Endometrial microvascular endothelial cells (primary cell): ENCODE measurements around the gene WIPF2. TPM values are rescaled to one million over a fixed set of nuclear protein-coding genes. Genes with fewer than 3 reads are reported as not detected.

Source experiments
- in situ Hi-C: cut with HindIII; loops from 2 replicates; pipeline ENCODE4 v1.10.0; 2017; ENCODE audit warnings: low sequenced_read_pairs, low pct_unique_long_range_greater_than_20kb; ENCODE audit errors: inconsistent ontology term
- total RNA-seq: library from RNA; depleted of rRNA; stranded (reverse); fragments of >200 nt; gene quantifications from one replicate; pipeline ENCODE4 v1.2.3, GENCODE V29; 2015; ENCODE audit errors: inconsistent ontology term

The WIPF2 gene, protein sequence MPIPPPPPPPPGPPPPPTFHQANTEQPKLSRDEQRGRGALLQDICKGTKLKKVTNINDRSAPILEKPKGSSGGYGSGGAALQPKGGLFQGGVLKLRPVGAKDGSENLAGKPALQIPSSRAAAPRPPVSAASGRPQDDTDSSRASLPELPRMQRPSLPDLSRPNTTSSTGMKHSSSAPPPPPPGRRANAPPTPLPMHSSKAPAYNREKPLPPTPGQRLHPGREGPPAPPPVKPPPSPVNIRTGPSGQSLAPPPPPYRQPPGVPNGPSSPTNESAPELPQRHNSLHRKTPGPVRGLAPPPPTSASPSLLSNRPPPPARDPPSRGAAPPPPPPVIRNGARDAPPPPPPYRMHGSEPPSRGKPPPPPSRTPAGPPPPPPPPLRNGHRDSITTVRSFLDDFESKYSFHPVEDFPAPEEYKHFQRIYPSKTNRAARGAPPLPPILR
- total RNA-seq = 7.3 TPM

DNA sequence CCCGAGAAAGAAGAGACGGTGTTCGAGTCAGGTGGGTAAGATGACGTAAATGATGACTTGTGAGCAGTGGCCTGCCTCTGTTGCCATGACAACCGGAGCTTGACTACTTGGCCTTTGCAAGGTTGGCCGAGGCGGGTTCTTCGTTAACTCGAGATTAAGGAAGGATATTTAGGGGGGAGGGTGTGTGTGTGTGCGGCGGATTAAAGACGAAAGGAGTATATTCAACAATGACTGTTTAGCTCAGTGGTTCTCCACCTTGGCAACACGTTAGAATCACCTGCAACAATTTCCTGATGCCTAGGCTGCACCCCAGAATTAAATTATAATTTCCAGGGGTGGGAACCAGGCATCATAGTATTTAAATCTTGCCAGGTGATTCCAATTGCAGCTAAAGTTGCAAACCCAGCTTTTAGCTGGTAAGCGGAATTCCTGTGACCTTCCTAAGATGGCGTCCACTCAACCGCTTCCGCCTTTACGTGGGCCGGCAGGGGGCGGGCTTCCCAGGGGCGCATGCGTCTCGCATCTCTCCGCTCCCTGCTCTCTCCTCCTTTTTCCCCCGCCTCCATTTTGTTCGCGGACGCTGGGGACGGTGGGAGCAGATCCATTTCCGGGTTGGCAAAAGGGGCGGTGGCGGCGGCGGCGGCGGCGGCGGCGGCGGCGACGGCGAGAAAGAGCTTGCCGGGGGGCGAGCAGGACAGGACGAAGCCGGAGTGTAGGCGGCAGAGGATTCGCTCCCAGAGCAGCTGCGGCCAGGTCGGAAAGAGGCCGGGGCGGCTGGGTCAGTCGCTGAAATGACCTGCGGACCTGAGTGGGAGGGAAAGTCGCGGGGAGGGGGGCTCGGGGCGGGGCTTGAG, at the start of gene WIPF2:
Gene WIPF2, plus strand, starts transcription at position 565 of the 854 bp plus-strand sequence. CDS start 37,156 bp downstream, outside the sequence.
- in situ Hi-C loops = no loop called here

DNA sequence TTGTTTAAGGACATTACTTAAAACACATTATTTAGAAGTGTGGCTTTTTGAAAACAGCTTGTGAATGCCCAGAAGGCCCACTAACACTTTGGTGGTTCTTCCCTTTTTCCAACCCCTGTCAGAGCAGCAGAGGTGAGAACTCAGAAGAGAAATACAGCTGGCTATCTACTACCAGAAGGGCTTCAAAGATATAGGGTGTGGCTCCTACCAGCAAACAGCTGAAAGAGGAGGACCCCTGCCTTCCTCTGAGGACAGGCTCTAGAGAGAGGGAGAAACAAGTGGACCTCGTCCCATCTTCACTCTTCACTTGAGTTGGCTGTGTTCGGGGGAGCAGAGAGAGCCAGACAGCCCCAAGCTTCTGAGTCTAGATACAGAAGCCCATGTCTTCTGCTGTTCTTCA, 48.8 kb upstream of the WIPF2 start:
- in situ Hi-C loops = no loop called here

DNA sequence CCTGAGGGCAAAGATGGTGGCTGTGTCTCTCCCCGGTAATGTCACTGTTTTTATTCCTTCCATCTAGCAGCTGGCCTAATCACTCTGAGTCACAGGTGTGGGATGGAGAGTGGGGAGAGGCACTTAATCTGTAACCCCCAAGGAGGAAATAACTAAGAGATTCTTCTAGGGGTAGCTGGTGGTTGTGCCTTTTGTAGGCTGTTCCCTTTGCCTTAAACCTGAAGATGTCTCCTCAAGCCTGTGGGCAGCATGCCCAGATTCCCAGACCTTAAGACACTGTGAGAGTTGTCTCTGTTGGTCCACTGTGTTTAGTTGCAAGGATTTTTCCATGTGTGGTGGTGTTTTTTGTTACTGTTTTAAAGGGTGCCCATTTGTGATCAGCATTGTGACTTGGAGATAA, 47.4 kb upstream of the WIPF2 start:
- in situ Hi-C loops = no loop called here

DNA sequence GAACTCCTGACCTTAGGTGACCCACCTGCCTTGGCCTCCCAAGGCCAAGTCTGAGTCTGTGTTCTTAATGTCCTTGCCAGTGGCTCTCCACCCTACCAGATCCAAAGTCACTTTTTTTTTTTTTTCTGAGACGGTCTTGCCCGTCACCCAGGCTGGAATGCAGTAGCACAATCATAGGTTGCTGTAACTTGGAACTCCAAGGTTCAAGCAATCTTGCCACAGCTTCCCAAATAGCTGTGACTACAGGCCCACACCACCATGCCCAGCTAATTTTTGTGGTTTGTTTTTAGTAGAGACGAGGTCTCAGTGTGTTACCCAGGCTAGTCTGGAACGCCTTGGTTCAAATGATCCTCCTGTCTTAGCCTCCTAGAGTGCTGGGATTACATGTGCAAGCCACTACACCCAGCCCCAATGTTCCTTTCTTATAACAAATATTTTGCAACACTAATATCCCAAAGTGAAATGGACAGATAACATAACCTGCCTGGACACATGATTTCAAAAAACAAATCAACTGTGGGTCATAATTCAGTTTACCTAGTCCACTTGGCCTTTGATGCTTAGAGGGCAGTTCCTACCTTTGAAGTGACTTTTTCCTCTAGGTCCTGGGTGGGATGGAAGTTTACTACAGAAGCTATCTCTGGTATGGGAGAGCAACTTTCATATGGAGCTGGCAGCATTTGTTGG, 45.9 kb upstream of the WIPF2 start:
- in situ Hi-C loops = no loop called here

DNA sequence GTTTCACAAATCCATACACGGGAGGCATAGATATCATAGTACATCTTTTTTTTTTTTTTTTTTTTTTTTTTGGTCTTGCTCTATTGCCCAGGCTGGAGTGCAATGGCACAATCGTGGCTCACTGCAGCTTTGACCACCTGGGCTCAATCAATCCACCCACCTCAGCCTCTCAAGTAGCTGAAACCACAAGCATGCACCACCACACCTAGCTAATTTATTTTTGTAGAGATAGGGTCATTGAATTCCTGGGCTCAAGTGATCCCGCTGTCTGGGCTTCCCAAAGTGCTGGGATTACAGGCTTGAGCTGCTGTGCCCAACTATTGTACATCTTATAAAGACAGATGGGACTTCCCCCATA, 45.3 kb upstream of the WIPF2 start:
- in situ Hi-C loops = no loop called here

DNA sequence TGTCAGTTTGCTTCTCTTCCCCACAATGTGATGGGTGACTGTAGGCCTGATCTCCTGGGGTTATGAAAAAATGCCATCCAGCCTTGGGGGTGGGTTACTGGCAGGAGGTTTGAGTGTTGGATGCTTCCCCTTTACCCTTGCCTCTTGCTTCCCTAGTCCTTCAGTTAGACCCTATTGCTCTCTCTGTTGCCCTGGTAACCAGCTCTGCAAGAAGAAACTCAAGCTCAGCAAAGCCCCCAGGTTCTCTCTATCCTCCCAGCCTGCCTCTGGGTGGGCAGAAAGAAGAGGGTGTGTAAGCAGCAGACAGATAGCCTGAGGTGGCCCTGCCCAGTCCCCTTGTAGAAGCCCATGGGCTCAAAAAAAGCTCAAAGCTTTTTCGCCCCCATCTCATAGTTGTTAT, 44.6 kb upstream of the WIPF2 start:
- in situ Hi-C loops = no loop called here

DNA sequence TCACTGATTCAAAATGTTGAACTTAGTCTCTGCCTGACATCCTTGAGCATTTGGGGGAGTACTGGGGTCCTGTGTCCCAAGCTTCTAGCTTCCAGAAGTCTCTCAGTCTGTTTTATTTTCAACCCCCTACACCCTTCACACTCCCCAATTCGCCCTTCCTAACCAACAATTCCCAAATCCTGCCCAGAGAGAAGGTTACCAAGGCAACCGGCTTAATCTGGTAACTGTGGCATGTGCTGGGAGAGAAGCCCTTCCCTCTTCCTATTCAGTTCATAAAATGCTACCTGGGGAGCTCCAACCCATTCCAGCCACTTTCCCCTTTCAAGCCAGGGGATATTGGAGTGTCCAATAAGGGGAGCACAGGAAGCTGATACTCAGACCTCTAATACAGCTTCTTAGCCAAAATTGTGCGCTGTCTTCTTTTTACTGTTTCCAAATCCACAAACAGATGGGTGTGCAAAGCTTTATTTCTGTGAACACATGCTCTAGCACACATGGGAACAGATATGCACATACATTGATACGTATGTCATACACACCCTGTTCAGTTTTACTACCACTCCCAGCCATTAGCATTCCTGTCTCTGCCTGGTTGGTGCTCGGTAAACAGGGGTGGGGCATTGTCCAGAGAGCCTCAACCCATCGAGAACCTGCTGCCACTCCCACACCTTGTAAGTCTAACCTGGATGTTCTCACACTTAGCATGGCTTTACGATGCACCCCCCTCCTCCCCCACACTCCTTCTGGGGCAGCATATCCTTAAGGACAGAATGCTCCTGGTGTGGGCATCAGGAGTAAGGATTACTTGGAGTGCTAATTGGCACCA, 43.0 kb upstream of the WIPF2 start:
- in situ Hi-C loops = no loop called here

DNA sequence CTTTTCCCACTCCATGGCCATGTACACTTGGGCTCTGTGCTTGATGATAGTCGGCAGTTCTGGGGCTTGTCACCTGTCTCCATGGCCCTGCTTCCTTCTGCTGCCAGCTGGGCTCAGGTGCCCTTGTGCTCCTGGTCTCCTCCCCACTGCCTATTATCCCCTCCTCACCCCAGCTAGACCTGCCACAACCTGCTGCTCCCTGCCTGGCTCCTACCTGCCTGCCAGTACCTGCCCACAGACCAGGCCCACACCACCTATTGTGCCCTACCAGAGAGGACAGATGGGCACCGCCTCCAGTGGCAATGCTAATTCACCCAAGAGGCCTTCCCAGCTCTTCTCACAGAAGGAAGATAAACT, 42.4 kb upstream of the WIPF2 start:
- in situ Hi-C loops = no loop called here

DNA sequence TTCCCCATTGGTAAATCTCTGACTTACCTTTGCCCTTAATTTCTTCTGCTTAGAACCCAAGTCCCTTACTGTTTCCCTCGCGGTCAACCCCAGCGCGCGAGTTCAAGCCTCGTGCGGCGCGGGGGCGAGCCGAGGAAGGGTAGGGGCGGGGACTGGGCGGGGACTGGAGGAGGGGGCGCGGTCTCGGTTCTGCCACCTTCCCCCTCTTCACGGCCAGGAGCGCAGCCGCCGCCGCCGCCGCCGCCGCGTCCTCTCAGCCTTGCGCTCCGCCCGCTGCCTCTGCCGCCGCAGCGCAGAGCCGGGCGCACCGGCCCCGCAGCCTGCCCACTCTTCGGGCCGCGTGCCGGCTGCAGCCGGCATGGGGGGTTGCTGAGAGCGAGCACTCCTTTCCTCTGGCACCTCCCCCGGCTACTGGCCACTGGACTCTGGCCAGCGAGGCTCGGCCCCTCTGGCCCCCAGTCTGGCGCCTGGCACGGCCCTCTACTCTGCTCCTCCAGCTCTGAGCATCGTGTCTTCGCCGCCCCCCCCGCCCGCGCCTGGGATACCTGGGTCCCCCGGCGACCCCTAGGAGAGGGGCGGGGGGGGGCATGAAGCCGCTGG, 41.7 kb upstream of the WIPF2 start, which contains the start of gene RAPGEFL1:
Gene RAPGEFL1, plus strand, starts transcription at position 196 of the 600 bp plus-strand sequence. Its CDS starts 392 bp downstream, at position 588.
- in situ Hi-C loops = no loop called here

DNA sequence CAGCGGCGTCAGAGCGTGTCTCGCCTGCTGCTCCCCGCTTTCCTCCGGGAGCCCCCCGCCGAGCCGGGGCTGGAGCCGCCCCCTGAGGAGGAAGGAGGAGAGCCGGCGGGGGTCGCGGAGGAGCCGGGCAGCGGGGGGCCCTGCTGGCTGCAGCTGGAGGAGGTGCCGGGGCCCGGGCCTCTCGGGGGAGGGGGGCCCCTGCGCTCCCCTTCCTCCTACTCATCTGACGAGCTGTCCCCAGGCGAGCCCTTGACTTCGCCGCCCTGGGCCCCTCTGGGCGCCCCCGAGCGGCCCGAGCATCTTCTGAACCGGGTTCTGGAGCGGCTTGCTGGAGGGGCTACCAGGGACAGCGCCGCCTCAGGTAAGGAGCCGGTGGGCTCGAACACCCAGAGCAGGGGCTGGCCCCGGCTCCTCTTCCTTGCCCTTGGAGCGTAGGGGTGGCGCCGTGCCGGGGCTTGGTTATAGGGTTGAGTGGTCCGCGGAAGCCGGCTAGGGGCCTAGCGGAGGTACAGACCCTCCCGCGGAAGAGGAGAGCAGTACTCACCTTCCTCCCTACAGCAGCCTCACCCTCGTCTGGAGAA, 41.0 kb upstream of the WIPF2 start:
- in situ Hi-C loops = no loop called here

DNA sequence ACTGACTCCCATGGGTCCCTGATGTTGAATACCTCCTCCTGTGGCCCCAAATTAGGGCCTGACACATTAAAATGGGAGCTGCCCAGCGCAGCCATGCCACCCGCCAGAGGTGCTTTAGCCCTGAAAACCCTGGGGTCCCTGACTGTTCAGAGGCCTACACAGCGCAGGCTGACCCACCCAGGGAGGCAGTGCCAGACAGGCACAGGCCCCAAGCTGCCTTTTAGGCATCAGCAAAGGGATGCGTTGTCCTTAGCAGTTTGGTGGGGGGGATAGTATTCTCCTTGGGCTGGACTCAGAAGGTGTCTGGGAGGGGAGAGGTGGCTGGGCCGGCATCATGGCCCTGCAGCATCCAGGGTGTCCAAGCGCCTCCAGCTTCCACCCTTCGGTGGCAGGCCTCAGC, 40.4 kb upstream of the WIPF2 start:
- in situ Hi-C loops = no loop called here

DNA sequence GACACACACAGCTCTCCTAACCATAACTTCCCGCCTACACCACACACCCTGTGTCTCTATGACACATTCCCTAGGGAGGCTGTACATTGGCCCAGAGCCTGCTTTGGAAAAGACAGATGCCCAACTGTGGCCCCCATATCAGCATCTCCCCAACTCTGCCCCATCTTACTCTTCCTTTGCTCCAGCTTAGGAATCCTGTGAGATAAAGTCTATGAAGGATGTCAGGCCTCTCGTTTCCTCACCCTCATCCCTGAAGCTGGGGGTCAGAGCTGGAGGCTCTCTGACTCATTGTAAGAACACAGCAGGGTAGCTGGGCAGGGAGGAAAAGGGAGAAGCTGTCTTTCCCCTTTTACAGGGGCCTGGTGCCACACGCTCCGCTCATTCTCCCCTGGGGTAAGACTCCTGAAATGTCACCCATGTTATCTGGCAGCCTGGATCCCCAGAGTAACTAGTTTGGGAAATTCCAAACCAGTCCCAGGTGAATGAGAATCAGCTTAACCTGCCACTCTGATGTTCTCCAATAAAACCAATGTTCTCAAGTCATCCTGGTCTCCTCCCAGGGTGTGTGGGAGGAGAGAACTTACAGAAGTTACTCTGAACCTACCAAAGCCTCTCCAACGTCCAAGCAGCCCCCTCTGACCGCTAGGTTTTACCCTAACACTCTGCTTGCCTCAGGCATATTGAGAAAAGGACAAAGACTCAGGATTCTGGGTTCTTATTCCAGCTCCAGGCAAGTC, 39.0 kb upstream of the WIPF2 start:
- in situ Hi-C loops = no loop called here

DNA sequence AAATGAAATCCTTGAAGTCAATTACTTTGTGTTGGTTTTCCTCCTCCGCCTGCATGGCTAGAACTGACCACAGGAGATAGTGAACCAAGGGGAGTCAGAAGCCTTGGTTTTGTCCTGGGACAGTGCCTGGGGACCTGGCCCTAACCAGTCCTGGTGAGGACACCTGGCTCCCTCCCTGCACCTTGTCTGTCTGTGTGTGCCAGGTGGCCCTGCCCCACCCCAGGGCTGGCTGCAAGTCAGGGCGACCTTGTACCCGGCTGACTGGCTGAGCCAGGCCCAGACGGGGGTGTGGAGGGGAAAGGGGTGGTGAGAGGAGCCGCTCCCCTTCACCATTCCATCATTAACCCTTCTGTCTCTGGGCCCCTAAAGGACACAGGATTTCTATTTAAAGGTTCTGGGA, 38.4 kb upstream of the WIPF2 start:
- in situ Hi-C loops = no loop called here

DNA sequence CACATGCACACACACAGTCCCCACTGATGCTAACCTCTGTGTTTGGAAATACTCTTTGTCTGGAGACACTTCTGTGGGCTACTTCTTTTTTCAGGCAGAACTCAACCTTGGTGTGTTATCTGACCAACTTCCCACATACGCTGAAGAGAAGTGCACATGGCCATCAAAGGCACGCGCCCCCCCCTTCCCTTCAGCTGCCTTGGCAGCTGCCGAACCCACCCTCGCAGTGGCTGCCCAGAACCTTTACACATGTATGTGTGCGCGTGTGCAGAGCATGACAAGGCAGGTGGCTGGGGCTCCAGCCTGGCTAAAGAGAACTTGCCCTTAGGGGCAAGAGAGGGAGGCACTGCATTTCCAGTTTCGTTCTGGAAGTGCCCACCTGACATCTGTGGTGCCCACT, 37.9 kb upstream of the WIPF2 start:
- in situ Hi-C loops = no loop called here

DNA sequence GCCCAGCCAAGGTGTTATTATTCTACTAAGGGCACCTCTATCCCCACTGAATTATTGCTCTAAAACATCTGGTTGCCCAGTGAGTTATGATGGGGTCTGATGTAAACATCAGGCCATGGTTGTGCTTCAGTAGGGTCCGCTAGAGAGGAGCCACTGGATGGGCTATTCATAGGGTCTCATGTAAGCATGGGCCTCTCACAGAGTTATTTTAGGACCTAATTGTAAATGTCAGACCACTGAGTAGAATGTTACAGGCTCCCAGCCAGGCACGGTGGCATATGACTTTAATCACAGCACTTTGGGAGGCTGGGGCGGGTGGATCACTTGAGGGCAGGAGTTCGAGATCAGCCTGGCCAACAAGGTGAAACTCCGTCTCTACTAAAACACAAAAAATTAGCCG, 36.5 kb upstream of the WIPF2 start:
- in situ Hi-C loops = no loop called here

DNA sequence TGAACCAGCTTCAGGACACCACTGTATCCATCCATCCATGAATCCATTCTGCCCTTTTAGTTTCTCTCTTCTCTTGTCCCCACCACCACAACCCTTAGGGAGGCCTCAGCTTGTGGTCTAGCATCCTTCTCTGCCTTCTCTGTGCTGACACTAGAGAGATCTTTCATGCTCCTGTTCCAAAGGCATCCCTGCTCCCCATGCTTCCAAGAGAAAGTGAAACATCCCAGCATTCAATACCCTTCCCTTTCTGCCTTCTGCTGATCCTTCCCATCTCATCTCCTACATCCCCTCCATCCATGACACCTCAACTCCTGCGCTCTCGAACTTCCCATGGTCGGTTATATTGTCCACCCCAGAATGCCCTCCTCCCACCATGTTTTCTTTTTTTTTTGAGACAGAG, 31.9 kb upstream of the WIPF2 start:
- in situ Hi-C loops = no loop called here

DNA sequence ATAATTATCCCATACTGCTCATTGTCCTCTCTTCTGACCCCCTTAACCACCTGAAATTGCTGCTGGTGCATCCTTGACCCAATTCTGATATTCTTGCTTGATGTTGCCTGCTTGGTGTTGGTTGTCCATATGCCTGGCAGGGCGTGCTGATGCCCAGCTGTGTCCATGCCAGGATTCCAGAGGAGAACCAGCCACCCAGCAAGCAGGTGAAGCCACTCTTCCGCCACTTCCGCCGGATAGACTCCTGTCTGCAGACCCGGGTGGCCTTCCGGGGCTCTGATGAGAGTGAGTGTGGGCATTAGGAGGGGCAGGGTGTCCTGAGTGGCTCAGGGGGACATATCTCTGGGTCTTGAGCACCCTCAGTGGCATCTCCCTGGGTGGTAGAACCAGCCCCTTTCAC, 30.4 kb upstream of the WIPF2 start:
- in situ Hi-C loops = no loop called here
